HepG2 (cell line): Measurements from ENCODE around the gene TOMM22. TPM values are rescaled to one million over a fixed set of nuclear protein-coding genes. Genes with fewer than 3 reads are reported as not detected.

ENCODE experiments used
- ARHGAP35 ChIP-seq: sonication (generic); formaldehyde crosslinking; IDR thresholded peaks from 2 replicates; pipeline ENCODE4 v1.9.0; 2022; ENCODE audit warnings: mild to moderate bottlenecking, inconsistent platforms, moderate library complexity, missing genetic modification reagents, borderline replicate concordance
- ATM ChIP-seq: fragments of 450-650 bp; IDR thresholded peaks from 2 replicates; pipeline ENCODE4 v1.7.1; 2017; ENCODE audit warnings: mild to moderate bottlenecking, borderline replicate concordance
- DZIP1 ChIP-seq: sonication (generic); formaldehyde crosslinking; IDR thresholded peaks from 2 replicates; pipeline ENCODE4 v1.5.0; 2020; ENCODE audit warnings: mild to moderate bottlenecking, missing genetic modification reagents
- HNRNPH1 ChIP-seq: fragments of 200-400 bp; formaldehyde crosslinking; optimal IDR thresholded peaks from 2 replicates; pipeline ENCODE3; 2017; ENCODE audit warnings: mild to moderate bottlenecking, low read depth, low read length
- HNRNPK ChIP-seq: fragments of 200-400 bp; formaldehyde crosslinking; IDR thresholded peaks from 2 replicates; pipeline ENCODE4 v1.6.1; 2018; ENCODE audit warnings: low read length, low read depth, moderate library complexity, mild to moderate bottlenecking; ENCODE audit not compliant: poor library complexity, severe bottlenecking
- MED1 ChIP-seq: sonication (generic); formaldehyde crosslinking; IDR thresholded peaks from 2 replicates; pipeline ENCODE4 v1.4.0; 2020; ENCODE audit warnings: missing genetic modification reagents
- MIER2 ChIP-seq: IDR thresholded peaks from 2 replicates; pipeline ENCODE4 v1.6.1; 2016; ENCODE audit warnings: missing biosample characterization, missing genetic modification reagents
- MYC ChIP-seq: sonication (generic); formaldehyde crosslinking; IDR thresholded peaks from 2 replicates; pipeline ENCODE4 v1.9.0; 2021; ENCODE audit warnings: missing genetic modification reagents, borderline replicate concordance
- NCOA1 ChIP-seq: sonication (generic); formaldehyde crosslinking; IDR thresholded peaks from 2 replicates; pipeline ENCODE4 v1.9.0; 2021; ENCODE audit warnings: missing genetic modification reagents
- SNAPC2 ChIP-seq: sonication (generic); formaldehyde crosslinking; IDR thresholded peaks from 2 replicates; pipeline ENCODE4 v1.8.1; 2022; ENCODE audit warnings: mild to moderate bottlenecking, missing genetic modification reagents
- TAF1 ChIP-seq: sonication (generic); formaldehyde crosslinking; IDR thresholded peaks from 2 replicates; pipeline ENCODE4 v1.4.0; 2020; ENCODE audit warnings: missing genetic modification reagents
- ZEB1 ChIP-seq: IDR thresholded peaks from 2 replicates; pipeline ENCODE4 v1.6.1; 2012; ENCODE audit warnings: mild to moderate bottlenecking, low read depth, inconsistent platforms; ENCODE audit not compliant: insufficient replicate concordance
- ZNF44 ChIP-seq: sonication (generic); formaldehyde crosslinking; IDR thresholded peaks from 2 replicates; pipeline ENCODE4 v1.5.1; 2020; ENCODE audit warnings: mild to moderate bottlenecking, missing genetic modification reagents
- ZNF468 ChIP-seq: sonication (generic); formaldehyde crosslinking; IDR thresholded peaks from 2 replicates; pipeline ENCODE4 v1.8.0; 2022; ENCODE audit warnings: mild to moderate bottlenecking, moderate library complexity, missing genetic modification reagents
- ZNF510 ChIP-seq: sonication (generic); formaldehyde crosslinking; IDR thresholded peaks from 2 replicates; pipeline ENCODE4 v1.4.0; 2020; ENCODE audit warnings: low read depth, mild to moderate bottlenecking, missing genetic modification reagents
- ZNF619 ChIP-seq: sonication (generic); formaldehyde crosslinking; IDR thresholded peaks from 2 replicates; pipeline ENCODE4 v1.4.0; 2020; ENCODE audit warnings: mild to moderate bottlenecking, missing genetic modification reagents
- ZNF644 ChIP-seq: IDR thresholded peaks from 2 replicates; pipeline ENCODE4 v1.6.1; 2016; ENCODE audit warnings: low read depth
- ZNF713 ChIP-seq: sonication (generic); formaldehyde crosslinking; IDR thresholded peaks from 2 replicates; pipeline ENCODE4 v1.4.0; 2020; ENCODE audit warnings: mild to moderate bottlenecking, missing genetic modification reagents
- ZNF773 ChIP-seq: sonication (generic); formaldehyde crosslinking; IDR thresholded peaks from 2 replicates; pipeline ENCODE4 v1.4.0; 2020; ENCODE audit warnings: missing genetic modification reagents, borderline replicate concordance
- polyA plus RNA-seq, 8 experiments: library from polyadenylated mRNA; depleted of rRNA in 3 of 8; stranded (reverse) in 7 of 8; unstranded in 1 of 8; fragments of >200 nt; fragmentation: Illumina TruSeq in 4 of 8; extraction: Trizol in 4 of 8; gene quantifications; 2 replicates each; pipeline versions ENCODE4 v1.2.1 to v1.2.3, GENCODE V29; 2011 to 2016; ENCODE audit warnings: low read depth in 4 of 8, missing spikeins in 1 of 8, mixed read lengths in 1 of 8; ENCODE audit not compliant: insufficient read depth in 1 of 8
- total RNA-seq, 5 experiments: library from RNA; depleted of rRNA; stranded (reverse); fragments of >200 nt; fragmentation: Illumina TruSeq; extraction: Trizol; gene quantifications; 2 replicates each; pipeline ENCODE4 v1.2.3, GENCODE V29; 2016; ENCODE audit warnings: low read depth in 1 of 5
- TF ChIP-seq, protein P1 (sequence below): sonication (generic); formaldehyde crosslinking; IDR thresholded peaks from 2 replicates; pipeline ENCODE4 v1.4.0; 2020; ENCODE audit warnings: missing genetic modification reagents, borderline replicate concordance
- TF ChIP-seq, protein P2 (sequence below): sonication (generic); formaldehyde crosslinking; IDR thresholded peaks from 2 replicates; pipeline ENCODE4 v1.8.1; 2023; ENCODE audit warnings: missing genetic modification reagents, mild to moderate bottlenecking, borderline replicate concordance
- TF ChIP-seq, protein P3 (sequence below): sonication (generic); formaldehyde crosslinking; IDR thresholded peaks from 2 replicates; pipeline ENCODE4 v1.9.0; 2021; ENCODE audit warnings: missing genetic modification reagents, mild to moderate bottlenecking, borderline replicate concordance

TOMM22 gene
- total and polyA plus RNA-seq, 2 of the 13 experiments (the other 11 are each of a cell fraction or from before 2014, with no cell fraction given) = 46.9 to 118 TPM

DNA sequence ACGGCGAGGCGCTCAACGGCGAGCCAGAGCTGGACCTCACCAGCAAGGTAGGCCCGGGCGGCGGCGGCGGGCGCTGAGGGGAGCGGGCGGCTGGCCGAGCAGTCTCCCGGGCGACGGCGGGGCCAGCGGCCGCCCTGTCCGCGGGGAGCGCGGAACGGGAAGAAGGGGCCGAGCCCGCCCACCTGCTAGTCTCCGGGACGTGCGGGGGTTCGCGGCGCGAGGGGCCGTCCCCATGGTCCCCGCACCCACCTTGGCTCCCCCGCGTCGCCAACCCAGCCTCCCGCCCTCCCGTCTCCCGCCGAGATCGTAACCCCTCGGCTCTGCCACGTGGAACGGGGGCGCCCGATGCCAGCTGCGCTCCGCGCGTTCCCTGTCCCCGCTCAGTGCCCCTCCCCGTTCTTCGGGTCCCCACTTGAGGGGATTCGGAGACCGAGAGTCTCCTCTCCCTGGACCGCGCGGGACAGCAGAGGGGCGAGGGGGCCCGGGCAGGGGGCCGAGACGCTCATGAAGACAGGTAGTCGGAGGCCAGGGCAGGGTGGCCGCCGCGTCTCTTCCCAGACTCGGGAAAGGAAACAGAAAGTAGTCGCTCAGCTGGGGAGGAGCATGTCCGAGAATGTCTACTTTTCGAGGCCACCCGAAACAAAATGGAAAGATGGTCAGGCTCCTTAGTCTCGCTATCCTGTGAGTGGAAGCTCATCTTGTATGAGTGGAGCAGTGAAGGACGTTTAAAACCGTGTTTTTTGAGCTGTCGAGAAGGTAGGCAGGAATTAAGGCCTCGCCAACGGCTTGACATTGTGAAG lies 24.5 kb downstream of the TOMM22 start (continued):
- TF ChIP-seq, protein P1, sequence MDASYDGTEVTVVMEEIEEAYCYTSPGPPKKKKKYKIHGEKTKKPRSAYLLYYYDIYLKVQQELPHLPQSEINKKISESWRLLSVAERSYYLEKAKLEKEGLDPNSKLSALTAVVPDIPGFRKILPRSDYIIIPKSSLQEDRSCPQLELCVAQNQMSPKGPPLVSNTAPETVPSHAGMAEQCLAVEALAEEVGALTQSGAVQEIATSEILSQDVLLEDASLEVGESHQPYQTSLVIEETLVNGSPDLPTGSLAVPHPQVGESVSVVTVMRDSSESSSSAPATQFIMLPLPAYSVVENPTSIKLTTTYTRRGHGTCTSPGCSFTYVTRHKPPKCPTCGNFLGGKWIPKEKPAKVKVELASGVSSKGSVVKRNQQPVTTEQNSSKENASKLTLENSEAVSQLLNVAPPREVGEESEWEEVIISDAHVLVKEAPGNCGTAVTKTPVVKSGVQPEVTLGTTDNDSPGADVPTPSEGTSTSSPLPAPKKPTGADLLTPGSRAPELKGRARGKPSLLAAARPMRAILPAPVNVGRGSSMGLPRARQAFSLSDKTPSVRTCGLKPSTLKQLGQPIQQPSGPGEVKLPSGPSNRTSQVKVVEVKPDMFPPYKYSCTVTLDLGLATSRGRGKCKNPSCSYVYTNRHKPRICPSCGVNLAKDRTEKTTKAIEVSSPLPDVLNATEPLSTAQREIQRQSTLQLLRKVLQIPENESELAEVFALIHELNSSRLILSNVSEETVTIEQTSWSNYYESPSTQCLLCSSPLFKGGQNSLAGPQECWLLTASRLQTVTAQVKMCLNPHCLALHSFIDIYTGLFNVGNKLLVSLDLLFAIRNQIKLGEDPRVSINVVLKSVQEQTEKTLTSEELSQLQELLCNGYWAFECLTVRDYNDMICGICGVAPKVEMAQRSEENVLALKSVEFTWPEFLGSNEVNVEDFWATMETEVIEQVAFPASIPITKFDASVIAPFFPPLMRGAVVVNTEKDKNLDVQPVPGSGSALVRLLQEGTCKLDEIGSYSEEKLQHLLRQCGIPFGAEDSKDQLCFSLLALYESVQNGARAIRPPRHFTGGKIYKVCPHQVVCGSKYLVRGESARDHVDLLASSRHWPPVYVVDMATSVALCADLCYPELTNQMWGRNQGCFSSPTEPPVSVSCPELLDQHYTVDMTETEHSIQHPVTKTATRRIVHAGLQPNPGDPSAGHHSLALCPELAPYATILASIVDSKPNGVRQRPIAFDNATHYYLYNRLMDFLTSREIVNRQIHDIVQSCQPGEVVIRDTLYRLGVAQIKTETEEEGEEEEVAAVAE (CRISPR knock-in tag) = no peak
- TF ChIP-seq ATM = no peak
- TF ChIP-seq ZNF644 (CRISPR knock-in tag) = no peak
- no peak for TF ChIP-seq NCOA1 (CRISPR knock-in tag)
- TF ChIP-seq, protein P2, sequence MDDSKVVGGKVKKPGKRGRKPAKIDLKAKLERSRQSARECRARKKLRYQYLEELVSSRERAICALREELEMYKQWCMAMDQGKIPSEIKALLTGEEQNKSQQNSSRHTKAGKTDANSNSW = no peak
- no peak for TF ChIP-seq DZIP1 (CRISPR knock-in tag)
- no peak for TF ChIP-seq ZEB1
- TF ChIP-seq ZNF713 (CRISPR knock-in tag) = no peak
- no peak for TF ChIP-seq HNRNPK
- peak; percentile 72 for TF ChIP-seq MYC (CRISPR knock-in tag)
- 0 out of 2 replicates have a peak, but pooled peaks have one; percentile 47 for TF ChIP-seq ARHGAP35
- peak; percentile 31; the same call in 1 of the 2 replicates for TF ChIP-seq TAF1 (CRISPR knock-in tag)
- TF ChIP-seq MIER2 (CRISPR knock-in tag) = no peak
- TF ChIP-seq, protein P3, sequence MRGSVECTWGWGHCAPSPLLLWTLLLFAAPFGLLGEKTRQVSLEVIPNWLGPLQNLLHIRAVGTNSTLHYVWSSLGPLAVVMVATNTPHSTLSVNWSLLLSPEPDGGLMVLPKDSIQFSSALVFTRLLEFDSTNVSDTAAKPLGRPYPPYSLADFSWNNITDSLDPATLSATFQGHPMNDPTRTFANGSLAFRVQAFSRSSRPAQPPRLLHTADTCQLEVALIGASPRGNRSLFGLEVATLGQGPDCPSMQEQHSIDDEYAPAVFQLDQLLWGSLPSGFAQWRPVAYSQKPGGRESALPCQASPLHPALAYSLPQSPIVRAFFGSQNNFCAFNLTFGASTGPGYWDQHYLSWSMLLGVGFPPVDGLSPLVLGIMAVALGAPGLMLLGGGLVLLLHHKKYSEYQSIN (CRISPR knock-in tag) = no peak
- TF ChIP-seq SNAPC2 (CRISPR knock-in tag) = no peak
- no peak for TF ChIP-seq ZNF44 (CRISPR knock-in tag)
- TF ChIP-seq ZNF510 (CRISPR knock-in tag) = no peak
- no peak for TF ChIP-seq HNRNPH1
- 0 out of 2 replicates have a peak, but pooled peaks have one; percentile 30 for TF ChIP-seq ZNF468 (CRISPR knock-in tag)
- no peak for TF ChIP-seq ZNF773 (CRISPR knock-in tag)
- TF ChIP-seq MED1 (CRISPR knock-in tag) = no peak
- TF ChIP-seq ZNF619 (CRISPR knock-in tag) = no peak
